NCI-H2227 treated with DMSO at 0.1 percent for 48 hours (cell line): Measurements from ENCODE around the gene NME4.
"Not testable (repeated sequence)": the region's sequence is repeated elsewhere in the genome, so short reads cannot be mapped to it uniquely, and the experiment has no call there.

Source experiments
- DNase-seq: peaks from one replicate; lab custom pipeline; 2025; lab: John Stamatoyannopoulos, UW

The NME4 gene

DNA sequence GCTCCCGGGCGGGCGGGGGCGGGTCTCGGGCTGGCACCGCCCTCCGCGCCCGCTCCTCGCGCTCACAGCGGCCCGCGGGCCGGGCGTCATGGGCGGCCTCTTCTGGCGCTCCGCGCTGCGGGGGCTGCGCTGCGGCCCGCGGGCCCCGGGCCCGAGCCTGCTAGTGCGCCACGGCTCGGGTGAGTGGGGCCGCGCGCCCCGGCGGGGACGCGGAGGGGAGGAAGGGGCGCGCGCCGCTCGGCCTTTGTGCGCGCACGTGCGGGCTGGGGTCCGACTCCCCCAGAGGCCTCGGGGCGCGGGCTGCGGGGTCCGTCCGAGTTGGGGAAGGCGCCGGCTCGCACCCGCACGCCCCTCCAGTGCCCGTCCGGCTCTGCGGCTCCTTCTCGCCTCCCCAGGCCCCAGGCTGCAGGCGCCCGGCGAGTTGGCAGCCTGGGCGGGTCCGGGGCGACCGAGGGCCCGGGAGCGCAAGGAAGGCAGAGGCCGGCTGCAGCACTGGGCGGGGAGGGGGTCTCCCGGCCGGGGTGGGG lies at the start of gene NME4:
NME4 (plus strand) TSS at position 65 of the 527 bp plus-strand sequence; CDS start at position 89, 24 bp downstream.
- DNase-seq: no peak

DNA sequence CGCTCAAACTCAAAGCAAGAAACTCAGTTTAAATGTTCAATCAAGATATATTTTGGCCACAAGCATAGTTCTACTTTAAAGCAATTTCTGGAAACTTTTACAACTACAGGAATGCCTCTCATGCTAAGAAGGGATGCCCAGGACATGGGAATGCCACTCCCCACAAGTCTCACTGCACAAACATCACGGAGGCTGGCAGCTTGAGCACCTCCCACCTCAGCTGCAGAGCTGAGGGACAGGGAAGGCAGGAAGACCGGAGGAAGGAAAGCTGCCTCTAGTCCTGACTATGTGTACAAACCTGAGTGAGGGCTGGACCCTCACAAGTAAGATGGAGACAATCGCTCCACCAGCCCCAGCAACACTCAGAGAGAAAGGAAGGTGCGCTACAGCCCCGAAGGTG lies 49.8 kb upstream of the NME4 start:
- no peak for DNase-seq

DNA sequence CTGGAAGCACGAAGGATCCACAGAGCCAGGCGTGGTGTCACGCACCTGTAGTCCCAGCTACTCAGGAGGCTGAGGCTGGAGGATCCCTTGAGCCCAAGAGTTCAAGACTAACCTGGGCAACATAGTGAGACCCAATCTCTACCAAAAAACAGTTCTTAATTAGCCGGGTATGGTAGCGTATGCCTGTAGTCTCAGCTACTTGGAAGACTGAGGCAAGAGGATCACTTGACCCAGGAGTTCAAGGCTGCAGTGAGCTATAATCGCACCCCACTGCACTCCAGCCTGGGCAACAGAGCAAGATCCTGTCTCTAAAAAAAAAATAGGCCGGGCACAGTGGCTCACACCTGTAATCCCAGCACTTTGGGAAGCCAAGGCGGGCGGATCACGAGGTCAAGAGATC lies 48.5 kb upstream of the NME4 start:
- DNase-seq: not testable (repeated sequence)

DNA sequence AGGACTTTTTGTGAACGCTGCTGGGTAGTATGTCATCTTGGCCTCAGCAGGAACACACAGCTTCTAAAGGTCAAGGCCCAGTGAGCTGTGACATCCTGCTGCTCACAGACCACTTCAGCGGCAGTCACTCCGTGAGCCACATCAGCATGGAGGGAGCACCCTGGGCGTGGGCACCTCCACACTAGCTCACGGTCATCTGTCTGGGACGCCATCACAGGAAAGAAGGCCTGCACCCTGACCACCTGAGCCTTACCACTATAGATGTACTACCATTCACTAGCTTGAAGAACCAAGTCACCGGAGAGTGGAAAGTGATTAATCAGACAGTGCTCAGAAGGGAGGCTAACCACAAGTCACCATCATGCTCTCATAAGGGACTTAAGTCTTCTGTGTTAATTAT lies 47.8 kb upstream of the NME4 start:
- DNase-seq: no peak

DNA sequence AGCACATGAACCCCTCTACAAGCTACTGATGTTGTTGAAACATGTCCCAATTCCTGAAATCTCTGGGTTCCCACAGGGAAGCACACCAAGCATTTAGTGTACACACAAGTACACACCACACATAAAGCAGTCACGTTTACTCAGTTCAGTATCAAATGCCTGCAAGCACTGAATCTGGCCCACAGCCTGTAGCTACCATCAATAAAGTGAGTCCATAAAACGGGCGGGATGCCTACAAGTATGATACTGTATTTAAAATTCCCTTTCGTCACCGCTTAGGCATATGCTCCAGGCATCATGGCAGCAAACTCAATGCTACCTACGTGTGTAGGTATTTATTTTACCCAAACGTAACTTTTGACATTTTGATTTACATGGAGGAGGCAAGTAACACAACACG lies 46.8 kb upstream of the NME4 start:
- DNase-seq: no peak

DNA sequence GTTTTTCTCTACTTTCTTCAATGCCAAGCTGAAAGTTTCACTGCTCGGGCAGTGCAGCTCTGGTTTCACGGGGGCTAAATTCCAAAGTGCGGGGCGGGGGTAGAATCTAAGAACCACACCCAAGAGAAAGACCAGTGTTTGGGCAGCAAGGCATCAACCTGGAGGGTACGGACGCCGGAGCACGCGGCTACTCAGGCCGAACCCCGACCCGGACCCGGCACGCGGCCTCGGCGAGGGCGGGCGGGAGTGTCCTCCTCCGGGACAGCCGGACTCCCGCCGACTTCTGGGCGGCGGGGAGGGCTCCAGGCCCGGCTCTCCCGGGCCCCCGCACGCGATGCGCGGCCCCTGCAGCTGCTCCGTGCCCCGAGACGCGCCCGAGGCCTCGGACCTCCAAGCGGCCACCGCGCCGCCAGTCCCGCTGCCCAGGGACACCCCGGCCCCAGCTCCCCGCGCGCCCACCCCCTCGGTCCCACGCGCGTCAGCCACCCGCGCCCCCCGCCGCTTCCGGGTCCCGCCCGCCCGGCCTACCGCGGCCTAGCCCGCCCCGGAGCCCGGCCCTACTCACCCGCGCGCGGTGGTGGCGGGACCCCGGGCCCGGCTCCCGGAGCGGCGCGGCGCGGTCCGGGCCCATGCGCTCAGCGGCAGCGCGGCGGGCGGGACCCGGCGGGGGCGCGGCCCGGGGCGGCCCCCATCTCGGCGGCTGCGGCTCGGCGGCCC lies 45.0 kb upstream of the NME4 start:
- no peak for DNase-seq

DNA sequence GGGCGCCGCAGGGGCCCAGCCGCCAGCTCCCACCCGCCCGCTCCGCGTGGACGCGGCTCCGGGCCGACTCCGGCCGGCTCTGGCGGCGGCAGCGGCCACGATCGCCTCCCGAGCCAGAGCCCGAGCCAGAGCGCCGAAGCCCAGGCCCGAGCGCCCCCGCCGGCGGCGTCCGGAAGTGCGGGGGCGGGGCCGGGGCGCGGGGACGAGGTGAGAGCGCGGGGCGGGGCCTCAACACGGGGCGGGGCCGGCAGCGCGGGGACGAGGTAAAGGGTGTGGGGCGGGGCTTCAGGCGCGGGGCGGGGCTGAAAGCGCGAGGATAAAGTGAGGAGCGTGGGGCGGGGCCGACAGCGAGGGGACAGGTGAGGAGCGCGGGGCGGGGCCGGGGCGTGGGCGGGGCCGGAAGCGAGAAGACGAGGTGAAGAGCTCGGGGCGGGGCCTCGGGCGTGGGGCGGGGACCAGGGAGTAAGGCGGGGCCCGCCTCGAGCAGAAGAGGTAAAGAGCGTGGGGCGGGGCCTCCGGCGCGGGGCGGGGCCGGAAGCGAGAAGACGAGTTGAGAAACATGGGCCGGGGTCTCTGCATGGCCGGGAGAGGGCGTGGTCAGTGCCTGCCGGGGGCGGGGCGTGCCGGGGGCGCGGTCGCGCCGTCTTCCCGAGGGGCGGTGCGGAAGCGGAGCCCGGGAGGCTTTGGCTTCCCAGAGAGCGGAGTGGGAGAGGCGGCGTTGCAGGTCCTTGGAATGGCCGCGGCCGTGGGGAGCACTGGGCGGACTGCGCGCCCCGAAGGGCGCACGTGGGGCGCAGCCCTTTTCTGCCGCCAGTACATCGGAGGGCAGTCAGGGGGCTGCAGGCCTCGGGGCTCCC lies 44.2 kb upstream of the NME4 start, which contains the start of gene AXIN1:
AXIN1 (minus strand) TSS at position 177 of the 857 bp plus-strand sequence. CDS start 5,698 bp downstream, outside the sequence.
- peak; percentile 99 for DNase-seq

DNA sequence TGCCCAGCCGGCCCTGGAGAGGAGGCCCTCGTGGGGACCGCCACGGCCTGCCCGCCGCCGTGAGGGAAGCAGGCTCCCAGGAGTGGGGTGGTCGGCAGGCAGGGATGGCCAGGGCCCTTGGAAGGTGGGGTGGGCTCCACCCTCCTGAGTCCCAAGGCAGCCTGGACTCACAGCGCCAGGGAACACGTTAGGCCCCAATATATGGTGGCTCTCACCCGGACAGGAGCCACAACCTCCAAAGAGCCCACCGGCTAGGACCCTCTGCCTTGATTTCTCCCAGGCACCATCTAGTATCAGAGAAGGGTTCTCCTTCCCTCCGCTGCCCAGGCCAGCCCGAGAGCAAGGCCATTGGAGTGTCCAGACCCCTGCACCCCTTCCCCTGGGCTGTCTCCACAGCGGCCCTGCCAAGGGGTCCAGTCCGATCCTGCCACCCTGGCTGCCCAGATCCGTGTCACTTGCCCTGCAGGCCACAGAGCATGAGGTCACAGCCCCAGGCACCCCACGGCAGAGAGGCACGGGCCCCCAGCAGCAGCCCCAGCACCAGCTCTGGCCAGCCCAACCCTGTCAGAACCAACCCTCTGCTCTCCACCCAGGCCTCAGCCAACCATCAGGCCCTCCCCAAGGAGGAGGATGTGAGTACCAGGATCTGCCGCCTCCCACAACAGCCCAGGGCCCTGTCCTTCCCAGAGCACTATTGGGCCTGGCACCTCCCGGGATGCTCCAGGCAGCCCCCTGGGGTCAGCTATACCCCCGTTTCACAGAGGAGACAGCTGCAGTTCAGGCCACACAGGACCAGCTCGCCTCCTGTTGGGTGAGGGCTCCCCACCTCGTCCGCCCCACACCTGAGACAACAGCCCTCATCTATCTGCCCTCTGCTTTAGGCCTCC lies 43.4 kb upstream of the NME4 start:
- no peak for DNase-seq

DNA sequence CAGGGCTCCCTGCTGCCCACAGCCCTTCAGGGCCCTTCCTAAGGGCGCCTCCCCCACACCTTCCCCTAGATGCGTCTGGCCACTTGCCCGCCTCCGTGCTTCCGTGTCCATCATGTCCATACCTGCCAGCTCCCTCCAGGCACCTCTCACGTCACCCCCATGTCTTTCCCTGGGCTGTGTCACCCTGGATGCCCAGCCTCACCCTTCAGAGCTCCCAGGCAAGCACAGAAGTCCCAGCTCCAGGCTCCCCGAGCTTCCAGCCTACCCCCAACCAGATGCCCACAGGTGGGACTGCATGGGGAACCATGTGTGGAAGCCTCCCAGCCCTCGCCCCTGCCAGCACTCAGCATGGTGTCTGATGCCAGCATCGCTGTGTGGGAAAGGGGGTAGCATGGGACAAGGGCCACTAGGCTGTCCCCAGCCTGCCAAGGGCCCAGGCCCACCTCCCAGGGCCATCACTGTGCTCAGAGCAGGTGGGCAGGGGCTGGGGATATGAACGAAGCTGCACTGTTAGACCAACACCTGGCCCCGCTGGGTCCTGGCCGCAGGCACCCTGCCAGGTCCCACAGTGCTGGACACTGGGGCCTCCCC lies 42.6 kb upstream of the NME4 start:
- no peak for DNase-seq

DNA sequence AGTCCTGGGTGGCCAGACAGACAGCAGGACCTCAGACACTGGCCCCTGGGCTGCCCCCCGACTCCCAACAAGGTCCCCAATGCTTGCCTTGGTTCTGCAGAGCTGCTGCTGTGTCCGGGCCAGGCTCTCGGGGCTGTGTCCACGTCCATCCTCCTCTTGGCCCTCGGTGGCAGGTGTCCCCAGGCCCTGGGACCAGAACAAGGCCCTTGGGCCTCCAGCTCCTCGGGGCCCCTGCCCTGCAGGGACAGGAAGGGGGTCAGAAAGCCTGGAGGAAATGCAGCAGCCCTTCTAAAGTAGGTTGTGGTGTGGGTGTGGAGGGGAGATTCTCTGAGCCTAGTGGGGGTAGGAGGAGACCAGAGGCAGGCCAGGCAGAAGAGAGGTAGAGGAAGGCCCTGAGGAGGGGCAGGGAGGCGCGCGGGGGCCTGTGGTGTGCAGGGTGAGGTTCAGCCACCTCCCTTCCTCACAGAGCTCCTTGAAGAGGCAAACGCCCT lies 42.0 kb upstream of the NME4 start:
- no peak for DNase-seq

DNA sequence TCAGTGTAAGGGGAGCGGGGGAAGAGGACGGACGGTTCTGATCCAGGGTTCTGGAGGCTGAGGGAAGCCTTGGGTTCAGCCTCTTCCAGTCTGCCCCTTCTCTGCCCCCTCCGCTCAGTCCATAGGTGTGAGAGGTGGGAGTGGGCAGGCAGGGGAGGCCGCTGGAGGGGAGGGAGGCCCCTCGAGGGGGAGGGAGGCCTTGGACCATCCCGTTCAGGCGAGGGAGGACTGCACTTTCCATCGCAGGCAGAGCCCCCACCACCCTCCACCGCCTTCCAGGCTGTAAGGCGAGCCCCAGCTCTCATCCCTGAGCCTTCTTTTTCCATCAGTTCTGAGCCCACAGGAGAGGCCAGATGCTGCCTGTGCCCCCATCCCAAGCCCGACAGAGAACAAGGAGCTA lies 40.3 kb upstream of the NME4 start:
- no peak for DNase-seq

DNA sequence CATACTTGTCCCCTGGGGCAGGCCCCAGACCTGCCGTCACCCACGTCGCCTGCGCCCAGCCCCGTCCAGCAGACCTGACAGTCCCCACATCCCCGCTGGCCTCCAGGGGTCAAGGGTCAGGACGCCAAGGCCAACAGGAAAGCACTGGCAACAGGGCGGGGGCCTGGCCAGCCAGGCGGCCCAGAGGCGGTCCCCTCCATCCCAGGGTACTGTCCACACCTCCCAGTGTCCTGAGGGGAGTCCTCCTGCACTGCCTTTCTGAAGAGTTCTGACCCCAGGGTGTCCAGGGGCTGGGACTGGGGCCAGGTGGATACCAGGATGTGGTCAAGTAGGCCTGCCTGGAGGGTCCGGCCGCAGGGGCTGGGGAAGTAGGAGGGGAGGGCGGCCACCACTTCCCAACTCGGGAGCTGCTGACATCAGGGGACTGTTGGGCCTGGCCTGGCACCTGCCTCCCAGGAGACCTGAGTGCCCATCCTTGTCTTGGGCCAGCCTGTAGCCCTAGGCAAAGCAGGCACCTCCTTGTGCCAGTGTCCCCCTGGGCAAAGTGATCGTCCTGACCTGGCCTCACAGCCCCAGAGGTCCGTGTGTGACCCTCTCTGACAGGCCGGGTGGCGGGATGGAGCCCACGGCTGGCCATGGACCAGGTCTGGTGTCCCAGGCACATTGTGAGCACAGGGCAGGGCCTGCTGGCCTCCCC lies 37.8 kb upstream of the NME4 start:
- no peak for DNase-seq

DNA sequence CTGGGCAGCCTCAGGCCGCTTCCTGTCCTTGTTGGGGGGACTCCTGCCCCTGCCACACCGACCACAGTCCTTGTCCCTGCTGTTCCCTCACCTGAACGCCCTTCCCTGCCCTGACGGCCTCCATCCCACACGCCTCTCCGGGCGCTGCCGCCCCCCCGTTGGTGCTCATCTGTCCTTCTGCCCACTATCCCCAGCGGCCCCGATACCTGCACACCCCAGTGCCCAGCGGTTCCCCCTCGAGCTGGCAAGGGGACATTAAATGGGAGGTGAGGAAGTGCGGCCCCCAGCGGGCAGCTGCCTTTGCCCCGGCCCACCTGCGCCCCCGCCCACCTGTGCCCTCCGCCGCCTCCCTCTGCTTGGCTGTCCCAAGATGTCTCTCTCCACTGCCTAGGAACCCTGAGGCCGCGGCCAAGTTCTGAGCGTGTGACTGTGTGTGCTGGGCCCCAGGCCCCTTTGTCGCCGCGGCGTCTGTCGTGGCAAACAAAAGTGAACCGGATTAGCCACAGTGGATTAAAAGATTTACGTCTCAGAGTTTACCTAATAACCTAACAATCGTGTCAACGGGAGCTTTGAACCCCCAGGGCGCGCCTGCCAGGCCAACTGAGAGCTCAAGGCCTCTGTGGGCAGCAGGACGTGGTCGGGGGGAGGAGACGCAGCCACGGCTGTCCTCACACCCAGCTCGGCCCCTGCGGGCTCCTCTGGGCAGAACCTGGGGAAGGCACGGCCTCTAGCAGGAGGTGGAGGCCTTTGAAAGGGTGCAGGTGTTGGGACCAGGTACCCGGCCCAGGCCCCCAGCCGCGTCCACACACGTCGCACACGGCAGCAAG lies 36.9 kb upstream of the NME4 start:
- no peak for DNase-seq

DNA sequence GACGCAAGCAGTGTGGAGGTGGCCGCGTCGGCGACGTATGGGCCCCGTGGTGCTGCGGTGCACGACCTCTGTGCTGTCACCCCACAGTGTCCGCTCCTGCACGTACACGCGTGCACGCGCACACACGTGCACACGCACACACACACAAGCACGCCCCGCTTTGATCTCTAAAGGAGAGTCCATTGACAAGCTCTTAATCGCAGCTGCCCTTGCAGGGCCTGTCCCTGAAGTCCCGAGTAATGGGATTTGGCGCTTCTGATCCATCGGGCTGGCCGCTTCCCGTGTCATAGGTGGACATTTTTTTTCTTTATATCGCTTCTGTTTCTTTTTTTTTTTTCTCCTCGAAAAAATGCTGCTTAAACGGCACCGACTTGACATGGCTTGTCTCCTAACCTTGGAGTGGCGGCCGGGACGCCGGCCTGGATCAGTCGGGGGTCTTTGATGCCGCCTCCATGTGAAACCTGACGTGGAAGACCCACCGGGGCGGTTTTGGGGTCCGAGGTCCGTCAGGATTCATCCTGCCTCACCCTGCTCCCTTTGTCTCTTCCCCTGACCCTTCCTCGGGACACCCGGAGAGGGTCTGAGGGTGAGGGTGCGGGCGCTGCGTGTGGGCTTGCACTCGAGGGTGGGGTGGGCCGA lies 36.2 kb upstream of the NME4 start:
- no peak for DNase-seq

DNA sequence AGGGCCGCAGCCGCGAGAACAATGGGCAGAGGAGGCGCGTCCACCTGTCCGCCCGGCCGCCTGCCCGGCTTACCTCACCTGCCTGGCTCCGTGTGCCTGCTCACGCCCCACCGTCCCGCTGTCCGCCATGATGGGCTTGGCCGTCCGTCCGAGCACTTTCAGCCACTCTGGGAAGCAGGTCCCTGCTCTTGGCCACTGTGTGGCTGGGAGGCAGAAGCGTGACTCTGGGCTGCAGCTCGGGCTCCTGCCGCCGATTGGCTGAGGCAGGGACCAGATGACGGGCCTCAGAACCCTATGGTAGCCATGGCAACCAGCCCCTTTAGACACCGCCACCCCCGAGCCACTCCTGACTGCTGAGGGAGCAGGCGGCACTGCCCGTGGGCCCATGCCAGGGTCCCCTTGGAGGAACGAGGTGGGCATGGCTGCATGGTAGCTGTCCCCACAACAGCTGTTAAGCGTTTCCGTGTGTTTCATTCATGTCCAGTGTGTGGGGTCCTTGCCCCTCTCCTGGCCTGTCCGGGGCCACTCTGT lies 35.6 kb upstream of the NME4 start:
- peak; percentile 41 for DNase-seq

DNA sequence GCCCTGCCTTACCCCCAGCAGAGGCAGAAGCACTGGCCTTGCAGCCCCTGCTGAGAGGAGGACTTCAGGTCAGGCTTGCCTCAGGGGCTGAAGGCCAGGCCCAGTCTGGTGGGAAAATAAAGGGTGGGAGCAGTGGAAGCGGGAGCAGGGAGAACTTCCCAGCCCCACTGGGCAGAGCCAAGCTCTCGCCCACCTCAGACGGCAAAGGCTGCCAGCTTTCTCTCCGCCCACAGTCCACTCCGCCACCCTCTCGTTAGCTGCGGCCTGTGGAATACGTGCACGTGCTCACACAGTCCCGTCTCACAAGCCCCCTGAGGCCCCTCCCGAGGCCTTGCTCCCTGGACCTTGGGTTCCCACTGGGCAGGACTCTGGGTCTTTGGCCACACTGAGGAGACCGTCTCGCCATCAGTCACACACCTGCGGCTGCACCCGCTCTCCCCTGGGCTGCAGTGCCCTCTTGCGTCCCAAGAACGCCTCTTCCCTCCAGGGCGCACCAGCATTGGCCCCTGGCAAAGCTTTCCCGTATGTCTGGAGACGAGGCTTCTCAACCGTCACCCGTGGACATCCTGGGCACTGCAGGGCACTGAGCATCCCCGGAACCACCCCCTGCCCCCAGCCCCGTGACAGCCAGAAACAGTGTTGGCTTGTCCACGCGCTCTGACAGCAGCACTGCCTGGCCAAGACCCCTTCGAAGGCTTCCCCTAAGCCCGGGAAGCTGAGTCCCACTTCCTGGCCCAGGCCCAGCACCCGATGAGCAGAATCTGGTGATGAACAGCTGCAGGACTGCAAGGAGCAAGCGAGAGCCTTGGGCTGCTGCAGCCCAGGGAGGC lies 34.9 kb upstream of the NME4 start:
- DNase-seq: peak; percentile 63

DNA sequence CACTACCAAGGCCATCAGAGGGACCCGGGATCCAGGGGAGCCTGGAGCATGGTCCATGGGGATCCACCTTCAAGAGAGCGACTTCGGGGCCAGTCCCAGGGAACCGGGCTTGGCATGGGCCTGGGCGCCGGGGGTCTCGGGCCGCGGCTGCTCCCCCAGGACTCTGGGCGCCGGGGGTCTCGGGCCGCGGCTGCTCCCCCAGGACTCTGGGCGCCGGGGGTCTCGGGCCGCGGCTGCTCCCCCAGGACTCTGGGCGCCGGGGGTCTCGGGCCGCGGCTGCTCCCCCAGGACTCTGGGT lies 34.3 kb upstream of the NME4 start:
- not testable (repeated sequence) for DNase-seq

DNA sequence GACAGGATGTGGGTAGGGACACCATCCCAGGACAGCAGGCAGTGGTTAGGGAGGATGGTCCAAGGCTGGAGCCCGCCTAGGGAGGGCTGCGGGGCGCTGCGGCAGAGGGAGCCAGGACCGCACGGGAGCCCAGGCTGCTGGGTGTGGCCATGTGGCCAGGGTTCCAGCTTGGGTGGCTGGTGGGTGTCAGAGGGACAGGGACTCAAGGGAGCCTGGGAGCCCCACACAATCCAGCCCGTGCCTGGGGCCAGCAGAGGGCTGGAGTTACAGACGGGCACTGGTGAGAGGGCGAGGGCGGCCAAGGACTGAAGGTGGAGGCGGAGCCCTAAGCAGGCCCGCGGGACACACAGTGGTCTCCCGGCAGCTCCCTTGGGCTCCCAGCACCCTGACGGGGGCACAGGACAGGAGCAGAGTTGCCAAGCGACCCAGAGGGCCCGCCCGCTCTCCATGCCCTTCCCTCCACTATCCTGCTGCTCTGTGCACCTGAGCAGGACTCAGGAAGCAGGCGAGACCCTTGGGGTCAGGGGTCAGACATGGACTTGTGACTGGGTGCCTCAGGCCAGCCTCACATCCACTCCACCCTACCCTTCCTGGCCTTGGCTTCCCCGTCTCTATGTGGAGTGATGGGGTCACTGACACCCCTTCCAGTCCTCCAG lies 33.8 kb upstream of the NME4 start:
- no peak for DNase-seq
